GM04504 (cell line): ENCODE data around the gene GFOD1.

Source experiments
- DNase-seq: peaks from one replicate; pipeline ENCODE4 v3.0.0-alpha.2; 2012; ENCODE audit warnings: low read depth

Gene GFOD1

GRCh38 chr6:13423252-13423651 is 64.1 kb downstream of the GFOD1 start:
- no peak for DNase-seq

- no peak for DNase-seq
Observed at GRCh38 chr6:13422681-13423221, 64.6 kb downstream of the GFOD1 start.

GRCh38 chr6:13421425-13422059 is 65.9 kb downstream of the GFOD1 start:
- no peak for DNase-seq

- DNase-seq = no peak
Observed at GRCh38 chr6:13420269-13420668, 67.1 kb downstream of the GFOD1 start.

- DNase-seq = no peak
Observed at GRCh38 chr6:13419422-13420195, 67.8 kb downstream of the GFOD1 start.

GRCh38 chr6:13418844-13419243 is 68.6 kb downstream of the GFOD1 start:
- no peak for DNase-seq

GRCh38 chr6:13417954-13418353 is 69.4 kb downstream of the GFOD1 start:
- no peak for DNase-seq

GRCh38 chr6:13417431-13417830 is 70.0 kb downstream of the GFOD1 start:
- no peak for DNase-seq

GRCh38 chr6:13415283-13415682 is 72.1 kb downstream of the GFOD1 start:
- DNase-seq = no peak

GRCh38 chr6:13413900-13414555 is 73.4 kb downstream of the GFOD1 start:
- DNase-seq = no peak

- no peak for DNase-seq
Observed at GRCh38 chr6:13413466-13413862, 73.9 kb downstream of the GFOD1 start.

- DNase-seq = no peak
Observed at GRCh38 chr6:13412639-13413465, 74.5 kb downstream of the GFOD1 start.

- no peak for DNase-seq
Observed at GRCh38 chr6:13412211-13412610, 75.2 kb downstream of the GFOD1 start.

- no peak for DNase-seq
Observed at GRCh38 chr6:13411484-13411883, 75.9 kb downstream of the GFOD1 start.

GRCh38 chr6:13409991-13410390 is 77.4 kb downstream of the GFOD1 start:
- DNase-seq = no peak

- no peak for DNase-seq
Observed at GRCh38 chr6:13407709-13408695, 79.4 kb downstream of the GFOD1 start.

GRCh38 chr6:13407368-13407708 is 80.1 kb downstream of the GFOD1 start:
- DNase-seq = no peak

- DNase-seq = no peak
Observed at GRCh38 chr6:13406781-13407180, 80.6 kb downstream of the GFOD1 start.

GRCh38 chr6:13405961-13406477 is 81.4 kb downstream of the GFOD1 start:
- no peak for DNase-seq

GRCh38 chr6:13404892-13405254 is 82.5 kb downstream of the GFOD1 start:
- no peak for DNase-seq
